HTERT RPE-1 (cell line): ENCODE data around the gene AGAP5.
"Not testable (repeated sequence)": the region's sequence is repeated elsewhere in the genome, so short reads cannot be mapped to it uniquely, and the experiment has no call there.

Experiments
- in situ Hi-C: fragments of 300-500 bp; cut with MboI; formaldehyde crosslinking; loops from 4 replicates; pipeline ENCODE4 v1.14.3; 2020; ENCODE audit warnings: low sequenced_read_pairs

Gene AGAP5

DNA sequence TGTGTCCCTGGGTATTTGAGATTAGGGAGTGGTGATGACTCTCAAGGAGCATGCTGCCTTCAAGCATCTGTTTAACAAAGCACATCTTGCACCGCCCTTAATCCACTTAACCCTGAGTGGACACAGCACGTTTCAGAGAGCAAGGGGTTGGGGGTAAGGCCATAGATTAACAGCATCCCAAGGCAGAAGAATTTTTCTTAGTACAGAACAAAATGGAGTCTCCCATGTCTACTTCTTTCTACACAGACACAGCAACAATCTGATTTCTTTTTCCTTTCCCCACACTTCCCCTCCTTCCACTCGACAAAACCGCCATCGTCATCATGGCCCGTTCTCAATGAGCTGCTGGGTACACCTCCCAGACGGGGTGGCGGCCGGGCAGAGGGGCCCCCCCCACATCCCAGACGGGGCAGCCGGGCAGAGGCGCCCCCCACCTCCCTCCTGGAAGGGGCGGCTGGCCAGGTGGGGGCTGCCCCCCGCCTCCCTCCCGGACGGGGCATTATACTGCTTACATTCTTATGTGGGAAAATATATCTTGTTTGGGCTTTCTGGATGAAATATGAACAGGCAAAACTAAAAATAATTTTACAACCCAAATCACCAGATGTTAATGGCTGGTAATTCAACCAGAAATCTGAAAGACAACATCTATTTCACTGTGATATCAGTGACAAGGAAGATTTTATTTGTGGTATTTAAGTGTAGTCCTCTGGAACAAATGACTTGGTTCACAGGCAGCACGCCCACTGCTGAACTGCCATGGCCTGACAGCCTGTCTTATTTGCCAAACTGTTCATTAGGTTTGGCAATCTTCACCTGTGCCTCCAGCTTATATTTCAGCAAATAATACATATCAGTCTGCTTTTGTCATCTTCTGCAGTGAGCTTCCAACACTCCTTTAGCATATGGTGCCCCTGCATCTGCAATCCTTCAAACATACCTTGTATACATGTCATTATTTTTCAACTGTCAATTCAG lies 17.6 kb upstream of the AGAP5 start:
- in situ Hi-C loops: not testable (repeated sequence)

- in situ Hi-C loops: not testable (repeated sequence)
These were observed 16.6 kb upstream of the AGAP5 start for GRCh38 chr10:73714483-73714882.

DNA sequence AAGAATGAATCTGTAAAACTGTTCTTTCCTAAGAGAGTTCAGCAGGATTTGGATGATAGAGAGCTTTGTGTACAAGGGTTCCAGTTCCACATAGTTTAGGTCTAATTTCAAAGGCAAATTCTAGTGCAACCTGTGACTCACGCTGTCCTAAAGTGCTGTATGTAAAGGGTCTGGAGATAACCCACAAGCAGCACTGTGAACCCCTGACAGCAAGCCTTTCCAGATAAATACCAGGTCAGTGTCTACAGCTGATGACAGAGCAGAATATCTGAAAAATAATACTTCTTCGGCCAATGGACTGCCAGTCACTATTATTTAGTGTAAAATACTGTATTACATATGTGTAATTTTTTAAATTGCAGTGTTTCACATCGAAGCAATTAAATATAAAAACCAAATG lies 16.0 kb upstream of the AGAP5 start:
- in situ Hi-C loops: not testable (repeated sequence)

- in situ Hi-C loops: not testable (repeated sequence)
These were observed 13.8 kb upstream of the AGAP5 start for GRCh38 chr10:73711683-73712082.

- in situ Hi-C loops: not testable (repeated sequence)
These were observed 10.2 kb upstream of the AGAP5 start for GRCh38 chr10:73708122-73708521.

DNA sequence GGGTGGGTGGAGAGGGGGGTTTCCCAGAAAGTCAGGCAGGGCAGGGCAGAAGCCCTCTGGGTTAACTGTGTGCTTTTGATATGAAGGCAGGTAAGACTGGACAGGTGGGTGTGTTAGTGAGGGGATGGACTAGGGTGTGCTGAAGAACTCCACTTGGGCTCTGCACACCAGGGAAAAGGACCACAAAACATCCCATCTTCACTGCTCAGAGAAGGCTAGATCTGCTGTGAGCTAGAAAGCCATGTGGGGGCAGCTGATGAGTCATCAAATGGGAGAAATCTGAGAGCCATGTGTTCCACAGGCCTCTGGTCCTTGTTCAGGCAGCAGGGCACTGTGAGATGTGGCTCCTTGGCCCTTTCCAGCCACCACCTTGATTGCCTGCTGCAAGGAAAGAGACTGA lies 9.7 kb upstream of the AGAP5 start:
- in situ Hi-C loops: not testable (repeated sequence)

DNA sequence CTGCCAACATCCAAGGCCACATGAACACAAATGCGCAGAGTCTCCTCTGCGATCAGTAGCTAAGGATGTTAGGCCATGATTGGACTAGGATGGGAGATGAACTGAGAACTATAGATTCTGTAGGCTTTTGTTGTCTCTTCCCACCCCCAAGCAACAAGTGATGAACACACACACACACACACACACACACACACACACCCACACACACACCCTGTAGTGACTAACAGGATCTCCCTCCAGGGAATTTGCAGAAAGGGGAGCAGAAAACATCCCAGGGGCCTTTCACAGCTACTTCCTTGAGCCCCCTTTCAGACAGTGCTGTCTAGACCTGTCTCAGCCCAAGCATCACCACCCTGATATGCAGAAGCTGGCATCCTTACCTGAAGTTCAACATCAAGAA lies 8.6 kb upstream of the AGAP5 start:
- in situ Hi-C loops: not testable (repeated sequence)

DNA sequence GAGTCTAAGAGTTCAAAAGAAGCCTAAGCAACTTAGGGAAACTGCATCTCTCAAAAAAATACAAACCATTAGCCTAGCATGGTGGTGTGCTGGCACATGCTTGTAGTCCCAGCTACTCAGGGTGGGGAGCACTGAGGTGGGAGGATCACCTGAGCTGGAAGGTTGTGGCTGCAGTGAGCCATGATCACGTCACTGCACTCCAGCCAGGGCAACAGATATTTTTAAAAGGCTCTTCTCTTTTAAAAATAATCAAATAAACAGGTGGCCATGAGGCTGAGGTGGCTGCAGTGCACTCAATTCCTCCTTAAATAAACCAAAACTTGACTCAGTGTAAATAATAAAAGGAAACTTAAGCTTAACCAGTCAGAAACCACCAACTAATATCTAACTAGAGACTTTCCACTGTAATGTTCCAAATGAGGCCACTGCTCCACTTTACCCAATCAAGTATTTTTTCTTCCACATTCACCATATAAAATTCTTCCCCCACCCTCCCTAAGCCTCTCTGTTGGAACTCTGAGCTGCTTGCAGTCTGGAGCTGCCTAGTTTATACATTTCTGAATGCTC lies 7.7 kb upstream of the AGAP5 start:
- in situ Hi-C loops: not testable (repeated sequence)

DNA sequence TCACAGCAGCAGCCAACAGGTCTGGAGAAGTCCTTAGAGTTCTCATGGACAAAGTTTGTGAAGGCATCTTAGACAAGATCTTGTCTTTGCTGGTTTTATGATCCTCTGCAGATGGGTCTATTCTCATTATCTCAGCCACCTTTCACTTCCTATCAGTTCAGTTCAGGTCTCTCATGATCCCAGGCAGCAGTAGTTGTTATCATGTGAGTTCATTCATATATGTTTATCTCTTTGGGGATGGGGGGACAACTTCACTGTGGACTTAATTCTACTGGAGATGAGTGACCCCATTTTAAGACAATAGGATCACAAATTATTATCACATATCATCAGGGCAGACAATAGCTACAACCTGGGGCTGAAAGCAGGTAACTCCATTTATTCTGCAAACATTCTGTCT lies 6.0 kb upstream of the AGAP5 start:
- in situ Hi-C loops: not testable (repeated sequence)

GRCh38 chr10:73698819-73699218 lies 910 bp upstream of the AGAP5 start:
- in situ Hi-C loops: not testable (repeated sequence)

DNA sequence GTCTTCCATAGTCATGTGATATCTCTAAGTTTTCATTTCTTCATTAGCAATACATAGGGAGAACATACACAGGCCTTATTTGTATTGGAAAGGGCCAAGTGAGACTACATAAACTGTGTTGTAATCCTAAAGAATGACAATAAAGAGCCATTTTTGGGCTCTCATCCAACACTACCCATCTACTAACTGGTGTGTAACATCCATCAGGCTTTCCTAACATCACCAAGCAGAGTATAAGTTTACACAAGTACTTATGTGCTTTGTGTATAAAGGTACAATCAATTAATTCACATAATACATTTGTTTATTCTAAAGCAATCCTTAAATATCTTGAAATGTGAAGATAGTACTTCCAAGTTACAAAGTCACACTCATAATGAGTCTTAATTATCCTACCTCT lies 2.6 kb downstream of the AGAP5 start:
- in situ Hi-C loops: not testable (repeated sequence)

DNA sequence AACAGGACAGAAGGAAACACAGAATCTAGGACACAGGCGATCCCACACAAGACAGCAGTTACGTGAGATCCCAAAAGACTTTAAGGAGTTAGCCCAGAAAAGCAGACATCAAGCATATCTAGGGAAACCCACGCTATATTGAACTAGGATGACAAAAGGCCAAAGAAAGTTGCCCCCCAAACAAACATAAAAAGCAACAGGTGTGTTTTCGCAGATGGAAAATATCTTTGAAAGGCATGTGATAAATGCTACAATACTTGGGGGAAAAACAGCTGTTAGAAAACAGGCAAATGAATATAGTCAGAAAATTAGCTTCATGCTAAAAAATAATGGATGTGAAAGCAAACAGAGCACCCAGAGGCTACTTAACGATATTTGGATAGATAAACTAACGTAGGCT lies 7.2 kb downstream of the AGAP5 start:
- in situ Hi-C loops: not testable (repeated sequence)

GRCh38 chr10:73689596-73689995 lies 8.3 kb downstream of the AGAP5 start:
- in situ Hi-C loops: not testable (repeated sequence)

GRCh38 chr10:73687641-73688040 lies 10.3 kb downstream of the AGAP5 start:
- in situ Hi-C loops: not testable (repeated sequence)

GRCh38 chr10:73674546-73674945 lies 23.4 kb downstream of the AGAP5 start:
- in situ Hi-C loops: not testable (repeated sequence)

DNA sequence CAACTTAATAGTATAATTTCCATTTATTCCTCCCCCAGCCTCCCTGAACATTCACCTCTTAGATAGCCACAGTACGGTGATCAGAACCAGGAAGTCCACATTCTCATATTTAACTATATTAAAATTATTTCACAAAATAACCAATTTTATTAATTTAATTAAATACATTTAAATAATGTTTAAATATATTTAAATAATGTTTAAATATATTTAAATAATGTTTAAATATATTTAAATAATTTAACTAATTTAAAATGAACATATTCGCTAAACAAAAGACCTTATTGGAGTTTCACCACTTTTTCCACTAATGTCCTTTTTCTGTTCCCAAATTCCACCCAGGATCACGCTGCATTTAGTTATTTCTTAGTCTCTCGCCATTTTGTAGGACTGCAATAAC lies 29.5 kb downstream of the AGAP5 start:
- in situ Hi-C loops: not testable (repeated sequence)

- in situ Hi-C loops: not testable (repeated sequence)
These were observed 31.6 kb downstream of the AGAP5 start for GRCh38 chr10:73666153-73666809.

- in situ Hi-C loops: not testable (repeated sequence)
These were observed 32.3 kb downstream of the AGAP5 start for GRCh38 chr10:73665581-73665980.

- in situ Hi-C loops: not testable (repeated sequence)
These were observed 33.5 kb downstream of the AGAP5 start for GRCh38 chr10:73664156-73665040.

DNA sequence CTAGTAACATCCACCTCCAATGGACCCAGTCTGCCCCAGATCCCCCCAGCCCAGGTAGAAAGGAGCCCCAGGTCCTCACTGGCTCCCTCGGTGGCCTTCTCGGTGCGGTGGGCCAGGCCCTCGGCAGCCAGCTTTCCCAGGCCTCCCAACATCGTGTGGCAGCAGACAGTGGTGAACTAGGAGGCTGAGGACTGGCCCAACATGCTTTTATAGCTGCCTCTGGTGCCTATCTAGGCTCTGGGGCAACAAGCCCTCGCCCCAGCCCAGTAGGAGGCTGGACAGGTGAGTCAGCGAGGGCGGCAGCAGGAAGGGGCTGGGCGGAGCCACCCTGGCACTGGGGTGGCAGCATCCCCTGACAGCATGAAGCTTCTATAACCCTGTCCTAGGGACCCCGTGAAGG lies 34.3 kb downstream of the AGAP5 start:
- in situ Hi-C loops: not testable (repeated sequence)

DNA sequence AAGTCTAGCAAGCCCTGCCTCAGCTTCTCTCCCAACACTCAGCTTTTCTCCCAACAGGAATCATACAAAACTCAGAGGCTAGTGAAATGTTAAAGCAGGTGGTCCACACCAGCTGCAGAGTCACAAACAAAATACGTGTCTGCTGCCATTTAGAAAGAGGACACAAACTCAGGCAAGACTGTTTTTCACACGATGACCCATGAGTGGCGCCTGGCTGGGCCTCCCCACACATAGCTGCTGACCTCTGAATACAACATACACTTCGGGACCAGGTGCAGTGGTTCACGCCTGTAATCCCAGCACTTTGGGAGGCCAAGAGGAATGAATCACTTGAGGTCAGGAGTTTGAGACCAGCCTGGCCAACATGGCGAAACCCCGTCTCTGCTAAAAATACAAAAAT lies 35.2 kb downstream of the AGAP5 start:
- in situ Hi-C loops: not testable (repeated sequence)
